CD4-positive, CD25-positive, alpha-beta regulatory T cell (primary cell): ENCODE data around the gene WDR6. TPM values are rescaled to one million over a fixed set of nuclear protein-coding genes. Genes with fewer than 3 reads are reported as not detected.

ENCODE experiments used
- ATAC-seq, 2 donors: fragments of 150-1000 bp; cut with Tn5 transposase; one replicate each; pipeline ENCODE4 v1.10.0; 2021; ENCODE audit warnings: low read depth in 2 of 2, moderate number of reproducible peaks in 2 of 2, moderate library complexity in 1 of 2
- DNase-seq, 3 donors: peaks; one replicate each; pipeline versions ENCODE4 v3.0.0 to v3.0.0-alpha.2; 2012 to 2022; ENCODE audit warnings: mixed read lengths in 1 of 3
- H3K27ac ChIP-seq: one replicate; pipeline ENCODE4 v1.7.0; 2013; ENCODE audit warnings: mild to moderate bottlenecking, low read length; ENCODE audit not compliant: insufficient read depth, poor library complexity, severe bottlenecking
- H3K27me3 ChIP-seq: one replicate; pipeline ENCODE4 v1.7.0; 2013; ENCODE audit warnings: low read length; ENCODE audit not compliant: control insufficient read depth, insufficient read depth
- H3K36me3 ChIP-seq: one replicate; pipeline ENCODE4 v1.7.0; 2013; ENCODE audit warnings: mild to moderate bottlenecking, low read length, moderate library complexity; ENCODE audit not compliant: control insufficient read depth, insufficient read depth
- H3K4me1 ChIP-seq: 2 replicates; pipeline ENCODE4 v1.7.0; 2013; ENCODE audit warnings: mild to moderate bottlenecking, low read length; ENCODE audit not compliant: insufficient read depth, control insufficient read depth, poor library complexity, severe bottlenecking
- H3K4me3 ChIP-seq: one replicate; pipeline ENCODE4 v1.7.0; 2013; ENCODE audit warnings: low read depth, mild to moderate bottlenecking, low read length, moderate library complexity
- H3K9me3 ChIP-seq, 2 experiments: 1 replicate in 1 of 2; 2 replicates in 1 of 2; pipeline ENCODE4 v1.7.0; 2013; ENCODE audit warnings: low read length in 2 of 2, mild to moderate bottlenecking in 1 of 2, moderate library complexity in 1 of 2; ENCODE audit not compliant: control insufficient read depth in 2 of 2
- H3K27ac Mint-ChIP-seq, 3 donors: one replicate each; pipeline ENCODE4 v1.8.0; 2020 to 2022; ENCODE audit warnings: mild to moderate bottlenecking in 3 of 3, mixed read lengths in 3 of 3, moderate library complexity in 2 of 3
- H3K27me3 Mint-ChIP-seq: one replicate; pipeline ENCODE4 v1.8.0; 2022; ENCODE audit warnings: mild to moderate bottlenecking, mixed read lengths
- H3K36me3 Mint-ChIP-seq: one replicate; pipeline ENCODE4 v1.8.0; 2020; ENCODE audit warnings: mixed read lengths
- H3K4me1 Mint-ChIP-seq, 4 donors: one replicate each; pipeline ENCODE4 v1.8.0; 2020 to 2022; ENCODE audit warnings: mixed read lengths in 4 of 4, mild to moderate bottlenecking in 1 of 4
- H3K4me3 Mint-ChIP-seq, 4 donors: one replicate each; pipeline ENCODE4 v1.8.0; 2020 to 2022; ENCODE audit warnings: mild to moderate bottlenecking in 4 of 4, mixed read lengths in 4 of 4, moderate library complexity in 3 of 4
- H3K9me3 Mint-ChIP-seq, 7 donors: one replicate each; pipeline ENCODE4 v1.8.0; 2020 to 2022; ENCODE audit warnings: mixed read lengths in 7 of 7, mild to moderate bottlenecking in 3 of 7, moderate library complexity in 2 of 7
- polyA plus RNA-seq, 4 donors: library from polyadenylated mRNA; unstranded; fragments of 300-500 nt; fragmentation: Illumina TruSeq; gene quantifications; one replicate each; pipeline ENCODE4 v1.2.3, GENCODE V29; 2021
- total RNA-seq: library from RNA; stranded (reverse); gene quantifications from one replicate; pipeline ENCODE4 v1.2.3, GENCODE V29; 2022

WDR6 gene
- total and polyA plus RNA-seq, 5 donors from 2014 or later = 74.0 to 208 (median 117) TPM

DNA sequence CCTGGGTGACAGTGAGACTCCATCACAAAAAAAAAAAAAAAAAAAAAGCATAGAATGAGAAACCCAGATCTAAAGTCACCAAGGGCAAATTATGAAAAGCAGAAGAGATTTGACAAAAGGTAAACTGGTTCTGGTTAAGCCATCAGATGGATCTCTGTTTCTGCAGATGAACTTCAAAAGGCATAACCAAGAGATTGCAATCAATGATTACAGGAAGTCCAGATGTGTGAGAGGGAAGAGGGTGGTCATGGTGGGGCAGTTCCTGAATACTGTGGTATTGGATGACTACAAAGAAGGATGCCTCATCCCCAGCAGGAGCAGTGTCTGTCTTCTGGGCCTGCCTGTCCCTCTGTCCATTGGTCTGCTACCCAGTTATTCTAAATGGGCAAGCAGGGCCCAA is 13.4 kb upstream of the WDR6 start:
- Histone ChIP-seq H3K36me3 (no peaks in the 10 kb centered on the region), H3K27ac (no peak overlapping the region), H3K9me3 (no peaks in the 10 kb centered on the region), H3K4me3 (no peak overlapping the region), H3K27me3 (no peaks in the 10 kb centered on the region), H3K4me1 (peaks cover 26% of the 10 kb centered on the region)
- Mint-ChIP-seq H3K4me3 (peak overlapping the region in 1 of 4 donors; percentile 96), H3K36me3 (peaks cover 8% of the 10 kb centered on the region), H3K4me1 (peaks cover 15 to 53% (median 31%) of the 10 kb centered on the region in 4 donors), H3K27ac (peak overlapping the region in 2 of 3 donors; percentile 69 to 72), H3K27me3 (no peaks in the 10 kb centered on the region), H3K9me3 (no peaks in the 10 kb centered on the region)
- DNase-seq (no peak), ATAC-seq (no peak)

DNA sequence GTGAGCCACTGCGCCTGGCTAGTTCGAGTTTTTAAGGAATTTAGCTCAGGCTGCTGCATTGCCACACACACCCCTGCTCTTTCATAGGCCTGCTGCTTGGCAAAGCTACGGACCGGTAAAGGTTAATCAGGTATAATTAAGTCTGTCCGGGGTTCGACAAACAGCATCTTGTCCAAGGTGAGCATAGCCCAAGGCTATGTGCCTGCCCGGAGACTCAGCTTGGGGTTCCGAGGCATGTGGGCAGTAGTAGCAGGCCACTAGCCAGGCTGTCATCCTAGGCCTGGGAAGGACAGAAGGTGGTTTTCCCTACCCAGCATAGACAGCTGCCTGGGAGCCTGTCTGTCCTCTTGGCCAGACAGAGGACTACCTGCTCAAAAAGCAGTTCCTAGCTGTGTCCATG is 10.6 kb upstream of the WDR6 start:
- Histone ChIP-seq H3K27ac (no peak overlapping the region), H3K4me3 (no peak overlapping the region), H3K9me3 (no peaks in the 10 kb centered on the region), H3K27me3 (no peaks in the 10 kb centered on the region), H3K36me3 (no peaks in the 10 kb centered on the region), H3K4me1 (peaks cover 7% of the 10 kb centered on the region)
- H3K4me1 Mint-ChIP-seq = peaks cover 11 to 32% (median 19%) of the 10 kb centered on the region in 4 donors
- peaks cover 8% of the 10 kb centered on the region for H3K36me3 Mint-ChIP-seq
- H3K9me3 Mint-ChIP-seq = no peaks in the 10 kb centered on the region
- H3K4me3 Mint-ChIP-seq = no peak overlapping the region
- ATAC-seq = no peak
- H3K27ac Mint-ChIP-seq = no peak overlapping the region
- H3K27me3 Mint-ChIP-seq = no peaks in the 10 kb centered on the region
- DNase-seq = no peak

DNA sequence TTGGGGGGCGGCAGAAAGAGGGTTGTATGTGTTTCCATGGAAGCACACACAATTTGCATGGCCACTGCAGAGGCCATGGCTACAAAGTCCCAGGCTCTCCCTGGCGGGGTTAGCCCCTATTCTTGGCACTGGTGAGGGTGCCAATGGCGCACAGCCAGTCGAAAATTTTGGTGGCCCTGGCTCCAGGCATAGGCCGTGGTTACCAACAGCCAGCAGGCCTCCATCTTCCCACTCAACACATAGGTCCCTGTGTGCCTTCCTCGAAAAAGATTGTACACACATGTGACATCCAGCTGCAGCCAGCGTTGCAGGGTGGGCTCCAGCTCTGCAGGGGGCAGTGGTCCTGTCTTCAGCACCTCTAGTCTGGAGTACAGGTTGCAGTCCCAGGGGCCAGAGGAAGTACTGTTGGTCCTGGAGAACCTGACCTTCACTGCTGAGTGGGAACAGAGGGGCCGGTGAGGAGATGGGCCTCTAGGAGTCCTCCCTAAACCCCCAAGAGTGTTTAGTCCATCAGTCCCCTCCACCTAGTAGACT is 10.0 kb upstream of the WDR6 start:
- Mint-ChIP-seq H3K27me3 (no peaks in the 10 kb centered on the region), H3K27ac (no peak overlapping the region), H3K9me3 (no peaks in the 10 kb centered on the region), H3K4me3 (no peak overlapping the region), H3K36me3 (peaks cover 8% of the 10 kb centered on the region), H3K4me1 (peaks cover 7 to 27% (median 14%) of the 10 kb centered on the region in 4 donors)
- H3K27ac ChIP-seq = no peak overlapping the region
- H3K9me3 ChIP-seq = no peaks in the 10 kb centered on the region
- no peak overlapping the region for H3K4me3 ChIP-seq
- ATAC-seq (no peak), DNase-seq (no peak)
- peaks cover 2% of the 10 kb centered on the region for H3K4me1 ChIP-seq
- H3K36me3 ChIP-seq = no peaks in the 10 kb centered on the region
- no peaks in the 10 kb centered on the region for H3K27me3 ChIP-seq

DNA sequence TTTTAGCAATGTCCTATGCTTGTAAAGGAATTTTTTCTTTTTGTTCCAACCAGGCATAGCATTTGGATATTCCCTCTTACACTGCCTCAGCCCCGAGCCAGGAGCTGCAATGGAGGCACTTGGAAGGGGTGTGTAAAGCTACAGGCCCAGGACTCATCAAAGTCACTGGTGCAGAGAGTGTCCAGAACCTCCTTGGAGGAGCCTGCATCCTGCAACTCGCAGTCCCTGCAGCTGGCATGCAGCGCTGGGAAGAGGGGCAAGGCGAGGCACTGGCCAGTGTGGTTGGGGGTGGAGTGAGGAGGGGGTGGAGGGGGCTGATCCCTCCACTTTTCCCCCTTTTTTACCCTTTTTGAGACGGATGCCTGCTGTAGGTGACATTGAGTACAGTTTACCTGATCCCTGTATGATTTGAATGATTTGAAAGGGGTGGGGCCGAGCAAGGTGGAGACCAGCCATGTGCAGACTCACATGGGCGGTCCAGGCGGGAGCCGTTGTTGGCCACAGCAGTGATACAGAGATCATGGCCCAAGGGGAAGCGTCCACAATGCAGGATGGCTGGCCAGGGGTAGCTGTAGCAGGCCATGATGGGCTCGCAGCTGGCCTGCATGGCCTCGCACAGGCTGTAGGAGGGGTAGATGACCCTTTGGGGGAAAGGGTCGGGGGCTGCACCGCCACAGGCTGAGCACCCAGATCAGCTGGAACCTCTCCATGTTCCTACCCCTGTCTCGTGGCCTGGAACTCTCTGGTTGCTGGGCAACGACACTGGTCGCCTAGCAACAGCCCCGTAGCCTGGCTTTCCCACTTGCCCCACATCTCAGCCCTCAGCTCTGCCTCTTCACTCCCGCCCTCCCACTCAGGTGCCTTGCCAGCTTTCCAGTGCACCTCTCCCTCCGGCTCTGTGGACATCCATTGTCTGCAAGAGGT is 9.2 kb upstream of the WDR6 start:
- H3K27me3 Mint-ChIP-seq = no peaks in the 10 kb centered on the region
- H3K4me3 Mint-ChIP-seq = no peak overlapping the region
- H3K4me1 Mint-ChIP-seq = peaks cover 6 to 29% (median 14%) of the 10 kb centered on the region in 4 donors
- Histone ChIP-seq H3K9me3 (no peaks in the 10 kb centered on the region), H3K4me3 (no peak overlapping the region), H3K4me1 (no peaks in the 10 kb centered on the region), H3K36me3 (no peaks in the 10 kb centered on the region), H3K27me3 (no peaks in the 10 kb centered on the region), H3K27ac (no peak overlapping the region)
- H3K9me3 Mint-ChIP-seq = peaks cover 0 to 1% (median 0%) of the 10 kb centered on the region in 7 donors
- DNase-seq (no peak), ATAC-seq (no peak)
- H3K36me3 Mint-ChIP-seq = peaks cover 8% of the 10 kb centered on the region
- peak overlapping the region in 2 of 3 donors; percentile 36 to 60 for H3K27ac Mint-ChIP-seq

DNA sequence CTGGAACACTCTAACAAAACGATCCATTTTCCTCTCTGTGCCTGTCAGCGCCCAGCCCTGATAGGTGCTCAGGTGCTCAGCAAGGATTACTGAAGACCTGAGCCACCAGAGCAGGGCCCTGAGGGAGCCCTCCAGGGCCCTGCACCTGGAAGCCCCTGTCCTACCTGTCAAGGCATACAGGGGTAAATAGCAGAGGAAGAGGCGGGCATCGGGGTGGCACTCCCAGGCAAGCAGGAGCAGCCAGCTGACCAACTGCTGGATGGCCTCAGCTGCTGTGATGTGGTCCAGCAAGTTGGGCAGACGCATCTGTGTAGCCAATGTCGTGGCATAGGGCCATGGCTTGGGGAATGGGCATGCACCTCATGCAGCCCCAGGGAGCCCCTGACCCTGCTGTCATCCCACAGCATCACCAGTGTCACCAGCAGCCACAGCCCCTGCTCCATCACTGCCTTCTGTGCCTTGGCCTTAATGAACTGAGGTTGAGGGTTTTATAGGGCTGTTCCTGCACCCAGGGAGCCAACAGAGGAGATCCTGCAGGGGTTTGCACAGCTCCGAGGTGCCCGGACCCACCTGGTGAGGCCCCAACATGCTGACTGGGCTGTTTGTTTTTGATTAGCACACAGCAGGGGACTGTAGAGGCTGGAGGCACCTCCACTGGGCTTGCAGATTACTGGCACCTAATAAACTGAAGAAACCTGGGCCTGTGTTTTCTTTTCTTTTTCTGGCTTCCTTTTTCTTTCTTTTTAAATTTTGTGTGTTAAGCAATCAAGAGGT is 7.9 kb upstream of the WDR6 start:
- H3K27me3 ChIP-seq = no peaks in the 10 kb centered on the region
- Mint-ChIP-seq H3K36me3 (peaks cover 11% of the 10 kb centered on the region), H3K4me1 (peaks cover 0 to 16% (median 6%) of the 10 kb centered on the region in 4 donors), H3K9me3 (peaks cover 0 to 1% (median 0%) of the 10 kb centered on the region in 7 donors), H3K27me3 (no peaks in the 10 kb centered on the region), H3K27ac (peak overlapping the region in 1 of 3 donors; percentile 44), H3K4me3 (no peak overlapping the region)
- DNase-seq (no peak), ATAC-seq (no peak)
- H3K36me3 ChIP-seq = no peaks in the 10 kb centered on the region
- no peaks in the 10 kb centered on the region for H3K9me3 ChIP-seq
- H3K27ac ChIP-seq = no peak overlapping the region
- H3K4me3 ChIP-seq = no peak overlapping the region
- H3K4me1 ChIP-seq = no peaks in the 10 kb centered on the region

DNA sequence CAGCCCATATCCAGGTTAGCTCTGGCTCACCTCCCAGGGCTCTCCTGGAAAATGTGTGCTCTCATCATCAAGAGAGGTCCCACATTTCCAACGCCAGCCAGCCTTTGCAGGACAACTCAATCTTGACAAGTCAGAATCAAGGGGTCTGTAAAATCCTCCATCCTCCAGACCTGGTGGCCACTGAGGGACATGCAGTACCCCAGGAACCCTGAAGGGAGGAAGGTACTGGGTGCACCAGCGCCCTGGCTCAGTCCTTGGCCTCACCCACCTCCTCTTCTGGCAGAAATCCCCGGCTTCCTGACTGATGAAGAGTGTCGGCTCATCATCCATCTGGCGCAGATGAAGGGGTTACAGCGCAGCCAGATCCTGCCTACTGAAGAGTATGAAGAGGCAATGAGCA is 6.0 kb upstream of the WDR6 start:
- H3K27ac Mint-ChIP-seq = peak overlapping the region in 2 of 3 donors; percentile 51 to 77
- H3K27me3 Mint-ChIP-seq = no peaks in the 10 kb centered on the region
- no peaks in the 10 kb centered on the region for H3K9me3 ChIP-seq
- no peak overlapping the region for H3K4me3 ChIP-seq
- no peaks in the 10 kb centered on the region for H3K27me3 ChIP-seq
- H3K4me1 Mint-ChIP-seq = peaks cover 0 to 6% (median 3%) of the 10 kb centered on the region in 4 donors
- peaks cover under 1% of the 10 kb centered on the region for H3K4me1 ChIP-seq
- no peaks in the 10 kb centered on the region for H3K36me3 ChIP-seq
- ATAC-seq (no peak), DNase-seq (no peak)
- H3K36me3 Mint-ChIP-seq = peaks cover 2% of the 10 kb centered on the region
- H3K27ac ChIP-seq = no peak overlapping the region
- peaks cover 0 to 1% (median 0%) of the 10 kb centered on the region in 7 donors for H3K9me3 Mint-ChIP-seq
- peak overlapping the region in 1 of 4 donors; percentile 25 for H3K4me3 Mint-ChIP-seq

DNA sequence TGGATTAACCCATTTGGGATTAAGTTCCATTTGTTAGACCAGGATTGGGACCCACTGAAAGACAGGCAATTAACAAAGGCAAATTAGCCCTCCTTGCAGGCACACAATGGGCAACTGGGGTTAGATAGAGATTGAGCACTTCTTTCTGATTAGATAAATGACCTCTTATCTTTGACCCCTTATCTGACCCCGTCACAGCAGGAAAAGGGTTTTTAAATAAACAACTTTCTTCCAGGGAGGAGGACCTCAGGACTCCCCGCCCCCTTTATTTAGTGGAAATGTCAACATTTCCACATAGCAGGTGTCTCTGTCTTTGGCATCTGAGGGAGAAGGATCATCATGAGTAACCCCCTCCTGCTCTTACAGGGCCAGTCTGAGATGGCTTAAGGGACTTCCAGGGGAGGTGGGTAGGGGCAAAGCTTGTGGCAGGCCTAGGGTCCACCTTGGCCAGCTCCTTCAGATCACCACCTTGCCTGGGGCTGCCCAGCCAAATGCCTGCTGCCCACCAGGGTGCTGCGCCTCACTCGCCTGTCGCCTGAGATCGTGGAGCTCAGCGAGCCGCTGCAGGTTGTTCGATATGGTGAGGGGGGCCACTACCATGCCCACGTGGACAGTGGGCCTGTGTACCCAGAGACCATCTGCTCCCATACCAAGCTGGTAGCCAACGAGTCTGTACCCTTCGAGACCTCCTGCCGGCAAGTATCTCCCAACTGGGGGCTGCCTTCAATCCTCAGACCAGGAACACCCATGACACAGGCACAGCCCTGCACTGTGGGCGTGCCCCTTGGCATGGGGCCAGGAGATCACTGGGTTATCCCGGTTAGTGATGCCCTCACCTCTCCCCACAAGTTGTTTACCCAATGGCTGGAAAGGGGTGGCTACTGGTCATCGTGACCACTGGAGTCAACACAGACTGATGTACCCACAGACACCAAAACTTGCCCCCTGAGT is 2.6 kb upstream of the WDR6 start:
- Histone ChIP-seq H3K27ac (no peak overlapping the region), H3K4me1 (peaks cover 19% of the 10 kb centered on the region), H3K4me3 (no peak overlapping the region), H3K9me3 (no peaks in the 10 kb centered on the region), H3K36me3 (no peaks in the 10 kb centered on the region), H3K27me3 (no peaks in the 10 kb centered on the region)
- ATAC-seq (no peak), DNase-seq (no peak)
- H3K27me3 Mint-ChIP-seq = no peaks in the 10 kb centered on the region
- H3K27ac Mint-ChIP-seq = no peak overlapping the region
- peaks cover 2% of the 10 kb centered on the region for H3K36me3 Mint-ChIP-seq
- H3K4me3 Mint-ChIP-seq = peak overlapping the region in 2 of 4 donors; percentile 4 to 54
- H3K4me1 Mint-ChIP-seq = peaks cover 0 to 32% (median 21%) of the 10 kb centered on the region in 4 donors
- H3K9me3 Mint-ChIP-seq = peaks cover 0 to 1% (median 0%) of the 10 kb centered on the region in 7 donors
